GM19468 (cell line): ENCODE results near the gene CDC42EP3.

Experiments used
- ATAC-seq: cut with Tn5 transposase; IDR thresholded peaks from one replicate; pipeline ENCODE4 v1.9.1; 2021; ENCODE audit warnings: mild to moderate bottlenecking, moderate library complexity, moderate number of reproducible peaks; ENCODE audit not compliant: unreplicated experiment; ENCODE audit errors: extremely low read depth

The CDC42EP3 gene, protein sequence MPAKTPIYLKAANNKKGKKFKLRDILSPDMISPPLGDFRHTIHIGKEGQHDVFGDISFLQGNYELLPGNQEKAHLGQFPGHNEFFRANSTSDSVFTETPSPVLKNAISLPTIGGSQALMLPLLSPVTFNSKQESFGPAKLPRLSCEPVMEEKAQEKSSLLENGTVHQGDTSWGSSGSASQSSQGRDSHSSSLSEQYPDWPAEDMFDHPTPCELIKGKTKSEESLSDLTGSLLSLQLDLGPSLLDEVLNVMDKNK

DNA sequence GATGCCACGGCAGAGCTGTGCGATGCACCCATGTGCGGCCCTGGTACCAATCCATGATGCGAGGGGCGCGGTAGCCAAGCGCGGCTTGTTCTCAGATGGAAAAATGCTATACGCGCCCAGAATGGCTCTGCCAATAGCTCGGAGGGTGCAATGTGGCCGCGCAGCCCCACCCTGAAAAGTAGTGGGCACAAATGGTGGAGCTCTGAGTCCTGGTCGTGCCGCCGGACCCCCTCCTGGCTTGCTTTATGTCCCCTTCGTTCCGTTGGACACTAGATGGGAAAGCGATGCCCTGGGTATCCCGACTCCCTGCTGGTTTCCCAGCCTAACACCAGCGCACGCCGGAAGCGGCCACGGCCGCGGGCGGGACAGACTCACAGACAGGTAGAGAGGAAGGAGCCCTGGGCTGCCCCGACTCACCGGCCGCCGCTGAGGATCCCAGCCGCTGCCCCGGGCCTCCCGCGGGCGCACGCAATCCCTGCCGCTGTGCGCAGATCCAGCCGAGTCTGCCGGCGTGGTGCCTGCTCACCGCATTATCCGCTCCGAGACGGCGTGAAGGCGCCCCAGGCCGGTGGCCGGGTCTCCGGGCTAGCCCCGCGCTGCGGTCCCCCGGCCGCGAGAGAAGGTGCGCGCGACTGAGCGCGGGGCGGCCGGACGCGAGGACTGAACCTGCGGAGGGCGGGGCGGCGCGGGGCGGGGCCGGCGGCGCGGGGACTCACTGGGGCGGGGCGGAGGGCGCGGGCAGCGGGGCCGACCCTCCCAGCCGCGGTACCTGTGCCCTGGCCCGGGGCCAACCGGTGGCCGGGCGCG lies at the start of gene CDC42EP3:
CDC42EP3 (minus strand) TSS at position 634 of the 807 bp plus-strand sequence. CDS start 25,055 bp downstream, outside the sequence.
- no peak for ATAC-seq

- no peak for ATAC-seq
These were observed 49.7 kb upstream of the CDC42EP3 start for GRCh38 chr2:37721201-37721560.

GRCh38 chr2:37720533-37721200 lies 49.2 kb upstream of the CDC42EP3 start:
- no peak for ATAC-seq

DNA sequence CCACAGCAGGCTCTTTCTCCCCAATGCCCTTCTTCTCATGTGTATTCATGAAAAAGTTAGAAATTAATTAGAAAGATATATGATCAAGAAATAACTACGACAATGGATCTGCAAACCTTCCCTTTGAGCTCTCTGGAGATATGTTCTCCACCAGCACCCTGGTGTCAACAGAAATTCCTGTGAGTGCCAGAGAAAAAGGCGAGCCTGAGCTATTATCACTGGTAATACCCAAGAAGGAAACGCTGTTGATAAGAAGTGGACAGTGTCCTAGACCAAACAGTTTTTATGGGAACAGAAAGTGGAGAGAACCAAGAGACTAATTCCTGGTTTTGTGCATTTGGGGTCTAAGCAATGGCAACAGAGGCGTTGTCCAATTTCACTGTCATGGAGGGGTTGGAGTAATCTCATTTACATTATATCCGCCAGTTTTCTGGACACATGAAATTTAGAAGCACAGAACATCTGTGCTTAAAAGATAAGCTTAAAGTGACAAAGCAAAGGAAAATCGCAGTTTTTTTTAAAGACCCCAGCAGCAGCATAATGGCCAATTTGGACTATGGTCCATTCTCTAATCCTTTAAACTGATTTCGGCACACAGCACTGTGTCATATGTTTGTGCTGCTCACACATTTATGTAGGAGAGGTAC lies 47.2 kb upstream of the CDC42EP3 start:
- ATAC-seq, result no peak

DNA sequence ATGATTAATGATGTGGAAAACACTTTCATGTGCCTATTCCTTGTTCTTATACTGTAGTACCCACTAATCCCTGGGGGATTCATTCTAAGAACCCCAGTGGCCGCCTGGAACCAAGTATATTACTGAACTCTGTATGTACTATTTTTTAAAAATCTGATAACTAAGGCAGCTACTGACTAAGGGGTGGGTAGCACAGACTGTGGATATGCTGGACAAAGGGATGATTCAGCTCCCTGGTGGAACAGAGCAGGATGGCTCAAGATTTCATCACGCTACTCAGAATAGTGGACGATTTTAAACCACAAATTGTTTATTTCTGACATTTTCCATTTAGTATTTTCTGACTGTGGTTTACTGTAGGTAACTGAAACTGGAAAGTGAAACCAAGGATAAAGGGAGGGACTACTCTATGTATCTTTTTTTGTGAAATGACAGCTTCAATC lies 41.8 kb upstream of the CDC42EP3 start:
- no peak for ATAC-seq

DNA sequence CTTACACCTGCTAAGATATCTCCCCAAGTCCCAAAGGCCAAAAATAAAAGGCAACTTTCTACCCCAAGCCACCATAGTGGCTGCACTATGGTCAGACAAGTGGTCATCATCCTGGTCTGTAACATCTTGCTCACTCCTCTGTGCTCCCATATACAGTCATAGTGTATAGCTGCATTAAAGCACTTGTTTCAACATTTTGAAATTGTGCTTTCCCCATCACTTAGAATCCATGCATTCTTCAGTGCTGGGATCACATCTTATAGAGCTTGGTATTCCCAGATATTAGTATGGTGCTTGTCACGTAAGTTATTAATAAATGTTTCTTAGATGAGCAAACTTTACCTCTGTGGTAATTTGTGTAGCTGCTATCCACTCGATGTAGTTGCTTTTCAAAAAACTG lies 40.4 kb upstream of the CDC42EP3 start:
- no peak for ATAC-seq

- no peak for ATAC-seq
These were observed 39.9 kb upstream of the CDC42EP3 start for GRCh38 chr2:37711308-37711731.

- no peak for ATAC-seq
These were observed 37.7 kb upstream of the CDC42EP3 start for GRCh38 chr2:37709111-37709510.

- ATAC-seq, result no peak
These were observed 36.7 kb upstream of the CDC42EP3 start for GRCh38 chr2:37708146-37708545.

GRCh38 chr2:37707393-37707792 lies 36.0 kb upstream of the CDC42EP3 start:
- ATAC-seq, result no peak

GRCh38 chr2:37706334-37707183 lies 35.1 kb upstream of the CDC42EP3 start:
- ATAC-seq, result no peak

DNA sequence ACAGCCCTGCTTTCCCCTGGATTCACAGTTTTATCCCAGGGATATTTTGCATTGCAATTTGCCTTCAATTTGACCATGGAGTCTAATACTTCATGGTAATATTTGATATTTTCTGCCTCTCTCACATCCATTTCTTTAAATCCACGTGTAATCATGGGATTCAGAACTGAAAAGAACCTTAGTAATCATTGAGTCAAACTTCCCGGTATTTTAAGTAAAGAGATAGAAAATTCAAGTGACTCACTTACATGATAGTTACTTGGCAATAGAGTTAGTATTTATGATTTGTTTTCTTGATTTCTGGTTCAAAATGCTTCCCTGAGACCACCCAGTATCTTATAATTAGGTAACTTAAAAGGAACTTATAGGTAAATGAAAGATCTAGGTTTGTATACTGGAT lies 33.7 kb upstream of the CDC42EP3 start:
- no peak for ATAC-seq

DNA sequence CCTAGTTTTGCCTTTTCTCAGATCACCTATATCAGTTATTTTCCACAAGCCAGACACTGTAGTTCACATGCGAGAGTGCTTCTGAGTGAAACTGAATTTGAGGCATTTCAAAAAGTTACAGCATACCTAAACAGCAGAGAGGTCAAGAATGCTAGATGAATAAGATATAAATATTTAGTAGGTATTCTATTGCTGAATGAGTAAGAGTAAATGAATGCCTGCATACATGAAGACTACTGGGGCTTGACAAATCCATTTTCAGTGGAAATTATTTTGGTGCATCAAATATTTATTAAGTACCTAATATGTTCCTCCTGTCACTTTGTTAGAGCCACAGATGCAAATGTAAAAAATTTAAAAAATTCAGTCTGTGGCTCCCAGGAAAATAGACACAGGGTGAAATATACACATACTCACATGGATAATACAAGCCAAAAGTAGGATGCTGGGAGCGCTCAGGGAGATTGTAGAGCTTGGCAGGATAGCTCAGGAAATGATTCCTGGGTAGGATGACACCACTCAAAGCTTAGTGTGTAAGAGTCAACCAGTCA lies 27.6 kb upstream of the CDC42EP3 start:
- ATAC-seq, result no peak

DNA sequence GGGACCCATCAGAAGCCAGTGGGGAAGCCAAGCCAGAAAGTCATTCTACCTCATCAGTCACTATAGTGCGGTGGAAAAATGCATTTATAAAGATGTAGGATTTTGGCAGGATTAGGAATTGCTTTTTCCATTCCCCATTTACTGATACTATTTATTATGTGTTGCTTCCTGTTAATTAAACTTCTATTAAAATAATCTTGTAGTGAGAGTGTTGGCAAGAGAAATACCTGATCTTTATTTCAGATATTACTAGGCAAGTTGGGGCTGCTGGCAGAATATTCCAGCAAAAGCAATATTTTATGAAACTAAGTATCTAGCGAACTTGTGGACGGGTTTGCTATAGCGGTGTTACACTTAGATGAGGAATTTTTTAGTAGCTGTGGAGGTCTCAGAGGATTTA lies 23.9 kb upstream of the CDC42EP3 start:
- no peak for ATAC-seq

DNA sequence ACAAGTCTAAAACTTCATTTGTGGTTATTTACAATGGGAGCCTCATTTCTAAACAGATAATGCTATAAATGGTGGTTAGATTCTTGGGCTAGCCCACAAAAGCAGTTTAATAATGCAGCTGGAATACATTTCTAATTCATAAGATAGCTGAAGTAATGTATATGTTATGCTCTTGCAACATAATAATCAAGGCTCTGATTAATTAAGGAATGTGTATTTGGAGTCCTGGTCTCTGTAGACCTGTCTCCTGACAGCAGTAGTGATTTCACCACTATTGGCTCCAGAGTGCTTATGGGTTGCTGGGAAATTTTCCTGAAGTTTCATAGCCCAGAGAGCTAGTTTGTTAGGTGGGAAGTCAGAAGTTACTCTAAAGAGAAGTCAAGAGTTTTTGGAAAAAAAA lies 21.3 kb upstream of the CDC42EP3 start:
- ATAC-seq, result no peak

DNA sequence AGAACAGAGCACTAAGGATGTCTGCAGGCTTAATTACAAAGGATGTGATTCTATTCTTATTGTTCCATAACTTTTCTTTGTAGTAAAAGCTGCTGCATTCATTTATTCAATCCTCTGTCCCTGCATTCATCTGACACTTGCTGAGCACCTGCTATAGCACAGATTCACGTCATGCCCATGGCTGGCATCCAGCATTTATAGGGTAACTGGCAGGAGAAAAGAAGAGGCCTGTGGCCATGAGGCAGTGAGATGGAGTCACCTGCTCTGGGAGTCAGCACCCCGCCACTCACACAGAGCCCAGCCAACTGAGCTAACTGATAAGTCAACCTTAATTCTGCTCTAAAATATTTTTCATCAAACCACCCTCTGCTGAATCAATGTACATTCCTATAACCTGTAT lies 18.3 kb upstream of the CDC42EP3 start:
- no peak for ATAC-seq

DNA sequence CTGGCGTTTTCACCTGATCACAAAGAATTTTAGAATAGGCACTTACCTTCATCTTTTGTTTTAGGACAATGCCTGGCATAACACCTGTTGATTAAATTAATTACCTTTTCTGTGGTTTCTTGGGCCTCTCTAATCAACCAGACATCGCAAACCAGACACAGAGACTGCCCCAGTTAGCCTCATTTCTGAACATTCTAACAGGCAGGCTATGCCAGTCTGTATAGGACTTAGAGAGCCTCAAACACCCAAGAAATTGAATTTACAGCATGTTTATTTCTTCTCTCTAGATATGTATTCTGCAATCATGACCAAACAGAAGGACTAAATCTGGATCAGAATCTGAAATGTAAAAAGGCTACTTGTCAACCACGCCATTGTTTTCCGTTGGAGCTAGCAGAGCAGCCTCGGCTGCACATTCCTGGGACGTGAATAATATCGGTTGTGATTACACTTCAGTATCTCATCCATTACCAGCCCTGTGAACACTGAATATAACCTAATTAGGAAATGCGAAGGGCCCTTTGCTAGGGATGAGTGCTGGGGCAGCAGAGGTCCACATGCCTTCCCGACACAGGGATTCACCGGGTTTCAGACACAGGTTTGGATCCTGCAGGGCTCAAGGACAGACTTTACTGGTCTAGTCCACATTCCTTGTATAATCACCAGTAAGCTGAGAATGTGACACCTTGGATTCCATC lies 17.5 kb upstream of the CDC42EP3 start:
- no peak for ATAC-seq

DNA sequence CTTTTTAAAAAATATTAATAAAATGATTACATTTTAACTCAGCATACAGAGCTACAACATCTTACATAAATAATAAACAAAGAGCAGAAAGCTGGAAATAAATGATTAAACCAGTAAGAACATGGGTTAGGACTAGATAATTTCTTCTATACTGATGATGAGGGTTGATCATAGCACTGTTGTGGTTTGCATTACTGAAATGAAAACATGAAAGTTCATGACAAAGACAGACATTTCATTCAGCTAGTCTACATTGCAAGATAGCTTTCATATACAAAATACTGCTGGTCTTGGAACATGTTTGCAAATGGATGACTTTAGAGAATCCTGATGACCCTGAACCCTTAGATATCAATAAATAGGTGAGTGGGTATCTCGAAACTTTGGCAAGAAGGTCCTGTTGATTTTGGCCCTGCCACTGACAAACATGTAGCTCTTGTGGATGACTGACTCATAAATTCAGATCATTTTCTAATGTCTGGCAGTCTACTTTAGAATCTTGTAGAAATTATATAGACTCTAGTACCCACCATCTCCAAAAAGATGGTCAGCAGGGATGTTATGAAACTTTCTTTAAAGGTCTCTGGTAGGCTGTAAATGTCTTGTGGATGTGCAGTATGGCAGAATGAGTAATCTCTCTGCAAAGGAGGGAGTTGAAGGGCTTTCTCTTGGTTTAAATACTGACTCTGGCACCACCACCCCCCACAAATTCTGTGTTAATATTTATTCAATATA lies 15.5 kb upstream of the CDC42EP3 start:
- ATAC-seq, result no peak
